ENCODE results near the gene GAL3ST2.

DNA sequence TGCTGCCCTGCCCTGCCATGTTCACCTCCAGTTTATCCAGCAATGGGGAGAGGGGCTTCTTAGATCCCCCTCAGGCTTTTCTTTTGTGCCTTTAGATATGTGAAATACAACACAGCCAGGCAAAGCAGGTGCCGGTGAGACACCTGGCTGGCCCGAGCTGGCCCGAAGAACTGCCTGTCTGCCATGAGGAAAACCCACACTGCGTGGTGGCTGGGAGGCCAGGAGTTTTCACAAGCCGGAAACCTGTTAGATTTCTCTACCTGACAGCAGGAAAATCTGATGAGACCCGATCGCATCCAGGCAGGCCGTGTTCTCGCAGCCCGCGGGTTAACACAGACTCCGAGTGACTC, 5.7 kb upstream of the GAL3ST2 start:
- TF ChIP-seq, protein P1, sequence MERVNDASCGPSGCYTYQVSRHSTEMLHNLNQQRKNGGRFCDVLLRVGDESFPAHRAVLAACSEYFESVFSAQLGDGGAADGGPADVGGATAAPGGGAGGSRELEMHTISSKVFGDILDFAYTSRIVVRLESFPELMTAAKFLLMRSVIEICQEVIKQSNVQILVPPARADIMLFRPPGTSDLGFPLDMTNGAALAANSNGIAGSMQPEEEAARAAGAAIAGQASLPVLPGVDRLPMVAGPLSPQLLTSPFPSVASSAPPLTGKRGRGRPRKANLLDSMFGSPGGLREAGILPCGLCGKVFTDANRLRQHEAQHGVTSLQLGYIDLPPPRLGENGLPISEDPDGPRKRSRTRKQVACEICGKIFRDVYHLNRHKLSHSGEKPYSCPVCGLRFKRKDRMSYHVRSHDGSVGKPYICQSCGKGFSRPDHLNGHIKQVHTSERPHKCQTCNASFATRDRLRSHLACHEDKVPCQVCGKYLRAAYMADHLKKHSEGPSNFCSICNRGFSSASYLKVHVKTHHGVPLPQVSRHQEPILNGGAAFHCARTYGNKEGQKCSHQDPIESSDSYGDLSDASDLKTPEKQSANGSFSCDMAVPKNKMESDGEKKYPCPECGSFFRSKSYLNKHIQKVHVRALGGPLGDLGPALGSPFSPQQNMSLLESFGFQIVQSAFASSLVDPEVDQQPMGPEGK (CRISPR knock-in tag; IDR thresholded peaks at IDR 0.05; ENCODE audit: borderline replicate concordance), result no peak
- TF ChIP-seq PPARA (CRISPR knock-in tag; IDR thresholded peaks at IDR 0.05; ENCODE audit: borderline replicate concordance), result no peak
- no peak for TF ChIP-seq ZFP30 (CRISPR knock-in tag; IDR thresholded peaks at IDR 0.05)
- TF ChIP-seq, protein P2, sequence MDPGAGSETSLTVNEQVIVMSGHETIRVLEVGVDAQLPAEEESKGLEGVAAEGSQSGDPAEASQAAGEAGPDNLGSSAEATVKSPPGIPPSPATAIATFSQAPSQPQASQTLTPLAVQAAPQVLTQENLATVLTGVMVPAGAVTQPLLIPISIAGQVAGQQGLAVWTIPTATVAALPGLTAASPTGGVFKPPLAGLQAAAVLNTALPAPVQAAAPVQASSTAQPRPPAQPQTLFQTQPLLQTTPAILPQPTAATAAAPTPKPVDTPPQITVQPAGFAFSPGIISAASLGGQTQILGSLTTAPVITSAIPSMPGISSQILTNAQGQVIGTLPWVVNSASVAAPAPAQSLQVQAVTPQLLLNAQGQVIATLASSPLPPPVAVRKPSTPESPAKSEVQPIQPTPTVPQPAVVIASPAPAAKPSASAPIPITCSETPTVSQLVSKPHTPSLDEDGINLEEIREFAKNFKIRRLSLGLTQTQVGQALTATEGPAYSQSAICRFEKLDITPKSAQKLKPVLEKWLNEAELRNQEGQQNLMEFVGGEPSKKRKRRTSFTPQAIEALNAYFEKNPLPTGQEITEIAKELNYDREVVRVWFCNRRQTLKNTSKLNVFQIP (CRISPR knock-in tag; IDR thresholded peaks at IDR 0.05; ENCODE audit: borderline replicate concordance, low read depth), result no peak

Data from SK-N-SH treated with all-trans-retinoic acid at 6 μM for 48 hours (cell line).